DND-41 (cell line): ENCODE measurements around the gene LCAT.
"Not testable (repeated sequence)": the region's sequence is repeated elsewhere in the genome, so short reads cannot be mapped to it uniquely, and the experiment has no call there.

Experiments
- ATAC-seq: fragments of 200-7000 bp; cut with Tn5 transposase; 3 replicates; pipeline ENCODE4 v1.9.1; 2021; ENCODE audit warnings: low read depth; ENCODE audit not compliant: insufficient read depth
- DNase-seq: peaks from one replicate; pipeline ENCODE4 v3.0.0-alpha.2; 2020
- H2AFZ ChIP-seq: 2 replicates; pipeline ENCODE4 v1.6.0; 2012; ENCODE audit warnings: low read depth, low read length
- H3K27ac ChIP-seq: 2 replicates; pipeline ENCODE4 v1.5.1; 2012; ENCODE audit warnings: low read length, inconsistent platforms
- H3K27me3 ChIP-seq: fragments of 200-600 bp; sonication (generic); 2 replicates; pipeline ENCODE4 v1.6.0; 2012; ENCODE audit warnings: low read length, mild to moderate bottlenecking, inconsistent platforms; ENCODE audit not compliant: insufficient read depth, poor library complexity
- H3K36me3 ChIP-seq: 2 replicates; pipeline ENCODE4 v1.5.1; 2012; ENCODE audit warnings: low read length, inconsistent platforms; ENCODE audit not compliant: insufficient read depth
- H3K4me1 ChIP-seq: 2 replicates; pipeline ENCODE4 v1.5.1; 2012; ENCODE audit warnings: mild to moderate bottlenecking, low read length; ENCODE audit not compliant: insufficient read depth
- H3K4me2 ChIP-seq: 2 replicates; pipeline ENCODE4 v1.6.0; 2012; ENCODE audit warnings: mild to moderate bottlenecking, moderate library complexity, low read length, inconsistent platforms; ENCODE audit not compliant: insufficient read depth
- H3K4me3 ChIP-seq, 2 experiments: fragments of 200-600 bp in 1 of 2; shearing (Covaris generic) in 1 of 2; 2 replicates each; pipeline ENCODE4 v1.5.1; 2012 to 2016; ENCODE audit warnings: inconsistent platforms in 2 of 2, low read length in 2 of 2, mild to moderate bottlenecking in 2 of 2, low read depth in 1 of 2, moderate library complexity in 1 of 2
- H3K79me2 ChIP-seq: 2 replicates; pipeline ENCODE4 v1.6.0; 2012; ENCODE audit warnings: low read length, inconsistent platforms; ENCODE audit not compliant: insufficient read depth
- H3K9ac ChIP-seq: 2 replicates; pipeline ENCODE4 v1.6.0; 2012; ENCODE audit warnings: low read depth, mild to moderate bottlenecking, inconsistent platforms, low read length, moderate library complexity
- H3K9me3 ChIP-seq: 2 replicates; pipeline ENCODE4 v1.5.1; 2012; ENCODE audit warnings: low read length, moderate library complexity, mild to moderate bottlenecking, inconsistent platforms; ENCODE audit not compliant: insufficient read depth, severe bottlenecking
- H4K20me1 ChIP-seq: 2 replicates; pipeline ENCODE4 v1.6.0; 2012; ENCODE audit warnings: low read length; ENCODE audit not compliant: insufficient read depth
- CTCF ChIP-seq: IDR thresholded peaks from 2 replicates; pipeline ENCODE4 v1.5.1; 2012; ENCODE audit warnings: borderline replicate concordance, low read length, moderate library complexity, mild to moderate bottlenecking; ENCODE audit not compliant: poor library complexity, severe bottlenecking; ENCODE audit errors: extremely low read depth
- EZH2 ChIP-seq: IDR thresholded peaks from 3 replicates; pipeline ENCODE4 v1.6.1; 2012; ENCODE audit warnings: borderline replicate concordance, low read depth, mild to moderate bottlenecking, moderate library complexity, low read length, inconsistent platforms; ENCODE audit not compliant: severe bottlenecking

The LCAT gene

DNA sequence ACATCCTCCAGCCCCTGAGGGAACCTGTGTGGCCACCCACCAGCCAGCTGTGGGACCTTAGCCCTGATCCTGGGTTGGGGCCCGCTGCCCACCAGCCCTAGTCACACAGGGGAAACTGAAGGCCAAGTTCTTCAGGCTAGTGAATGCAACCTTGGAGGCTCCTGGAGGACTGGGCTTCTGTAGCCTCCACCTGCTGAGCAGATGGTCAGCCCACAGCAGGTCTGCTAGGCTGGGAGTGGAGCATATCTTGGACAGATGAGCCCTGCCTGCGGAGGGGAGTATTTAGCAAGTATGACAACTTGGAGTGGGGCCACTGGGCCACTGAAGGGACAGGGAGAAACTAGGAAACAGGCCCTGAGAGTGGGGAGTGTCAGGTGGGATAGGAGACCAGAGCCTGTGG lies 32.3 kb upstream of the LCAT start:
- Histone ChIP-seq H3K36me3 (no peaks in the 10 kb centered on the region), H3K9ac (no peak overlapping the region), H3K4me3 (no peak overlapping the region), H3K4me1 (no peaks in the 10 kb centered on the region), H2AFZ (no peak overlapping the region), H3K9me3 (no peaks in the 10 kb centered on the region), H3K4me2 (no peak overlapping the region), H3K27me3 (no peaks in the 10 kb centered on the region), H3K79me2 (no peaks in the 10 kb centered on the region), H4K20me1 (no peaks in the 10 kb centered on the region), H3K27ac (no peak overlapping the region)
- ATAC-seq = no peak
- DNase-seq = no peak
- TF ChIP-seq CTCF (no peak), EZH2 (no peak)

DNA sequence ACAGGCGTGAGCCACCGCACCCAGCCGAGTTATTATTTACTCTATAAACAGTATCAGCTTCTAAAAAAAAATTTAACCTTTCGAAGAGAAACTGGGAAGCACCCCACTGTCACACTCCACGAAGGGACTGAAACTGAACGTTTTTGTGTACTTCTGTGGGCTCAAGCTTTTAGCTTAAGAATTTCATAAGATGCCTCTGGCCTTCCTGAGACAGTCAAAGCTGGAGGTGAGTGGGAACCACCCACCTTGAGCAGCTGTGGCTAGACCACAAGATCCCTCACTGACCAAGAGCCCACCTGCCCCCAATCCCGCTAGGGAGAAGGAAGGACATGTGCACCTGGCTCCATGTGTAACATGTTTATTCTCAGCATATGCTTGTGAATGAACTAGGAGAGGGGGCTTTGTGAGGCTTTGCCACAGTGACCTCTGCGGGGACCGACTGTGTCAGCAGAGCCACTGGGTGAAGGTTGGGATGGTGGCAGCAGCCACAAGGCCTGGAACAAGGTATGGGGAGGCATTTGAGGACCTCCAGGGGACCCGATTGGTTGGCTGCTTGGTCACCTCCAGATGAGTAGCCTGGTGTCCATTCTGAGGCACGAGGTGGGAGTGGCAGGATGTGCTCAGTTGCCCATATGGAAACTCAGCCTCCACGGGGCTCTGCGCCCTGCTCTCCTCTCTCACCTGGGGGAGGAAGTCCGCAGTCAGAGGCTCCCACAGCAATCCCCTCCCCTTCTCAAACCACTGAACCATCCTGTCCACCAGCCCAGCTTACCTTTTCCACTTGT lies 31.6 kb upstream of the LCAT start:
- Histone ChIP-seq H3K4me1 (no peaks in the 10 kb centered on the region), H3K36me3 (no peaks in the 10 kb centered on the region), H3K9ac (no peak overlapping the region), H3K79me2 (no peaks in the 10 kb centered on the region), H3K27me3 (no peaks in the 10 kb centered on the region), H3K4me2 (no peak overlapping the region), H3K4me3 (no peak overlapping the region), H3K27ac (no peak overlapping the region), H2AFZ (no peak overlapping the region), H3K9me3 (no peaks in the 10 kb centered on the region), H4K20me1 (no peaks in the 10 kb centered on the region)
- no peak for TF ChIP-seq EZH2
- TF ChIP-seq CTCF = no peak
- ATAC-seq = no peak
- DNase-seq = no peak

DNA sequence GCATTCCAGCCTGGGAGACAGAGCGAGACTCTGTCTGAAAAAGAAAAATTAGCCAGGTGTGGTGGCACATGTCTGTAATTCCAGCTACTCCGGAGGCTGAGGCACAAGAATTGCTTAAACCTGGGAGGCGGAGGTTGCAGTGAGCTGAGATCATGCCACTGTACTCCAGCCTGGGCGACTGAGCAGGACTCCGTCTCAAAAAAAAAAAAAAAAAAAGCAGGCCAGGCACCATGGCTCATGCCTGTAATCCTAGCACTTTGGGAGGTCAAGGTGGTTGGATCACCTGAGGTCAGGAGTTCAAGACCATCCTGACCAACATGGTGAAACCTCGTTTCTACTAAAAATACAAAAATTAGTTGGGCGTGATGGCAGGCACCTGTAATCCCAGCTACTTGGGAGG lies 28.4 kb upstream of the LCAT start:
- not testable (repeated sequence) for H3K4me2 ChIP-seq, H3K27ac ChIP-seq, H3K36me3 ChIP-seq, H4K20me1 ChIP-seq, ATAC-seq, H3K9me3 ChIP-seq, H2AFZ ChIP-seq, H3K79me2 ChIP-seq, H3K9ac ChIP-seq, DNase-seq, H3K4me3 ChIP-seq, H3K27me3 ChIP-seq
- H3K4me1 ChIP-seq = peaks cover 14% of the 10 kb centered on the region

- no peak overlapping the region for H3K4me3 ChIP-seq
- no peak overlapping the region for H3K4me2 ChIP-seq
- peaks cover 26% of the 10 kb centered on the region for H3K4me1 ChIP-seq
- no peak overlapping the region for H3K9ac ChIP-seq
- no peaks in the 10 kb centered on the region; the same call in 1 of the 2 replicates for H3K36me3 ChIP-seq
- TF ChIP-seq EZH2 (no peak), CTCF (no peak)
- no peak for ATAC-seq
- DNase-seq = no peak
- no peak overlapping the region for H3K27ac ChIP-seq
- no peaks in the 10 kb centered on the region for H3K9me3 ChIP-seq
- H4K20me1 ChIP-seq = peaks cover 14% of the 10 kb centered on the region
- H2AFZ ChIP-seq = no peak overlapping the region
- H3K27me3 ChIP-seq = no peaks in the 10 kb centered on the region
- peaks cover 13% of the 10 kb centered on the region; the same call in 1 of the 2 replicates for H3K79me2 ChIP-seq
These were observed 27.2 kb upstream of the LCAT start for GRCh38 chr16:67971111-67971510.
